Left colon (tissue), 2 donors: ENCODE results near the gene ECEL1. TPM values are rescaled to one million over a fixed set of nuclear protein-coding genes. Genes with fewer than 3 reads are reported as not detected.
A peak's percentile ranks its signal among the peaks of the same experiment; 100 is the strongest.
"Not testable (repeated sequence)": the region's sequence is repeated elsewhere in the genome, so short reads cannot be mapped to it uniquely, and the experiment has no call there.

ENCODE experiments used
- ATAC-seq: fragments of 200-7000 bp; cut with Tn5 transposase; one replicate; pipeline ENCODE4 v1.9.1; 2020; ENCODE audit warnings: mild to moderate bottlenecking, moderate library complexity
- DNase-seq, 2 donors: peaks; one replicate each; pipeline ENCODE4 v3.0.0-alpha.2; 2020
- intact Hi-C, 2 donors: fragments of 100-400 bp; cut with DNase I in 1 of 2; cut with micrococcal nuclease in 1 of 2; formaldehyde crosslinking; loops; one replicate each; pipeline versions ENCODE4 v1.11.2 to v1.14.0; 2022; cut with DNase I, micrococcal nuclease
- total RNA-seq, 2 donors: library from RNA; stranded (reverse); fragmentation: NEBNext Ultra II Directional; extraction: Animal tissue kit (Norgen Biotek cat#: 25700); gene quantifications; one replicate each; pipeline ENCODE4 v1.2.1, GENCODE V29; 2021
- donor health status: DM: no; HTN: no; CAD: no.
- donor health status: DM: yes; HTN: yes; CAD: no.

The ECEL1 gene
- total RNA-seq, 2 donors from 2014 or later: not detected

GRCh38 chr2:232438091-232438490 lies 49.5 kb downstream of the ECEL1 start:
- DNase-seq (no peak), ATAC-seq (no peak)
- intact Hi-C loops: loop anchor here (10.0 kb wide), 1 partner anchor 513 kb away; the partner anchor contains the start of gene NPPC (in 2 of the 2)

GRCh38 chr2:232437195-232437571 lies 50.5 kb downstream of the ECEL1 start:
- ATAC-seq: no peak
- DNase-seq: no peak
- intact Hi-C loops: loop anchor here (10.0 kb wide), 1 partner anchor 512 kb away; the partner anchor contains the start of gene NPPC (in 2 of the 2)

- intact Hi-C loops: loop anchor here (10.0 kb wide), 1 partner anchor 512 kb away; the partner anchor contains the start of gene NPPC (in 2 of the 2)
- ATAC-seq (no peak), DNase-seq (no peak)
These were observed 51.0 kb downstream of the ECEL1 start for GRCh38 chr2:232436381-232437194.

- no peak for DNase-seq
- intact Hi-C loops: loop anchor here (10.0 kb wide), 1 partner anchor 511 kb away; the partner anchor contains the start of gene NPPC (in 2 of the 2)
- ATAC-seq: no peak
These were observed 51.8 kb downstream of the ECEL1 start for GRCh38 chr2:232435805-232436204.

GRCh38 chr2:232435375-232435648 lies 52.3 kb downstream of the ECEL1 start:
- intact Hi-C loops: loop anchor here (10.0 kb wide), 1 partner anchor 511 kb away; the partner anchor contains the start of gene NPPC (in 2 of the 2)
- no peak for ATAC-seq
- DNase-seq: no peak

- DNase-seq (no peak), ATAC-seq (no peak)
- intact Hi-C loops: loop anchor here (10.0 kb wide), 1 partner anchor 510 kb away; the partner anchor contains the start of gene NPPC (in 2 of the 2)
These were observed 52.9 kb downstream of the ECEL1 start for GRCh38 chr2:232434563-232435374.

- intact Hi-C loops: loop anchor here (10.0 kb wide), 1 partner anchor 509 kb away; the partner anchor contains the start of gene NPPC (in 2 of the 2)
These were observed 53.5 kb downstream of the ECEL1 start for GRCh38 chr2:232434091-232434490.

GRCh38 chr2:232433622-232434021 lies 54.0 kb downstream of the ECEL1 start:
- ATAC-seq, DNase-seq: not testable (repeated sequence)
- intact Hi-C loops: loop anchor here (10.0 kb wide), 1 partner anchor 509 kb away; the partner anchor contains the start of gene NPPC (in 2 of the 2)

More at GRCh38 chr2:232434091-232434490, 53.5 kb downstream of the ECEL1 start:
- ATAC-seq: no peak
- DNase-seq: no peak

GRCh38 chr2:232432598-232433184 lies 54.9 kb downstream of the ECEL1 start:
- intact Hi-C loops: loop anchor here (10.0 kb wide), 1 partner anchor 508 kb away; the partner anchor contains the start of gene NPPC (in 2 of the 2)
- DNase-seq: no peak
- ATAC-seq: peak; percentile 52

GRCh38 chr2:232431705-232432590 lies 55.7 kb downstream of the ECEL1 start:
- intact Hi-C loops: loop anchor here (10.0 kb wide), 1 partner anchor 507 kb away; the partner anchor contains the start of gene NPPC (in 2 of the 2)
- ATAC-seq (no peak), DNase-seq (no peak)

Other genes starting within 250 kb of the ECEL1 start
- gene ALPP, start 109.1 kb downstream of the ECEL1 start, total RNA-seq: under 1 TPM in 1 of 2 donors, not detected in 1; 0.15 TPM
- gene ALPG, start 81.0 kb downstream of the ECEL1 start, total RNA-seq: 1 to 10 TPM in 1 of 2 donors, under 1 TPM in 1; 0.56 to 1.8 TPM
- 10 to 100 TPM; 15.9 to 21.1 TPM for gene ALPI, start 31.7 kb downstream of the ECEL1 start, total RNA-seq
- not detected for gene PRSS56, start 32.6 kb upstream of the ECEL1 start, total RNA-seq
- not detected for gene CHRND, start 38.3 kb upstream of the ECEL1 start, total RNA-seq
- not detected for gene CHRNG, start 51.9 kb upstream of the ECEL1 start, total RNA-seq
- gene TIGD1, start 62.7 kb upstream of the ECEL1 start, total RNA-seq: 1 to 10 TPM; 4.4 to 4.5 TPM
- 100 to 1,000 TPM in 1 of 2 donors, 10 to 100 TPM in 1; 83.2 to 104 TPM for gene EIF4E2, start 62.9 kb upstream of the ECEL1 start, total RNA-seq
- 1 to 10 TPM; 2.7 TPM for gene EFHD1, start 145.8 kb upstream of the ECEL1 start, total RNA-seq
- gene GIGYF2, start 209.5 kb upstream of the ECEL1 start, total RNA-seq: 10 to 100 TPM; 55.4 to 66.3 TPM